ENCODE data around the gene RMND5B.
"Not testable (repeated sequence)": the region's sequence is repeated elsewhere in the genome, so short reads cannot be mapped to it uniquely, and the experiment has no call there.

The RMND5B gene

DNA sequence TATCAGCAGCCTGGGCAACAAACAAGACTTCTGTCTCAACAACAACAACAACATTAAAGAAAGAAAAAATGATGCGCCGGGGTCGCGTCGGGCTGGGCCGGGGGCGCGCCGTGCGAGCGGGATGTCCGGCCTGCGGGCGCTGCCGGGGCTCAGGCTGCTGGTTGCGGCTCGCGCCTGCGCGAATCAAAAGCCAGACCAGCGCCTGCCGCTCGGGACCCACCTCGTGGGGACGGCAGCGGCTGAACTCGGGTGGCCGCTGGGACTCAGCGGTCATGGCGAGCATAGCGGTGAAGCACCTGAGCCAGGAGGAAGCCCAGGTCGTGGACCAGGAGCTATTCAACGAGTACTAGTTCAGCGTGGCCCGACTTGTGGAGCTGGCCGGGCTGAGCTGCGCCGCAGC is 34.8 kb downstream of the RMND5B start:
- peak; percentile 38 for DNase-seq

DNA sequence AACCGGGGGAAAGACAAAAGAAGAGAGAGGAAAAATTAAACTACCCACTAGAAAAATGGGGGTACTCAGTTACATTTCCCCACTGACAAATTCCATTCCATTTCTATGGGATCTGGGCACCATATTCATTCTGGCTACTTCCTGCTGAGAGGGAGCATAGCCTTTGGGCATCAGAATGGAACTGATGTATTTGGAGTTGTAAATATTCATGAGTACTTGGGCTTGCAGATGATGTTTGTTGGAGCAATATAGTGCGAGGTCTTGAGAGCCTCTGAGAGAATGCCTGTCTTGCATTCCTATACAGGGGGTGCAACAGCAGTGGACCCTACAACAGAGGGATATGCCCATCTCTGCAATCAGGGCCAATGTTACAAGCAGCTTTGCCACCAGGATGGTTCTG is 39.6 kb downstream of the RMND5B start:
- no peak for DNase-seq

GRCh38 chr5:178174456-178174855 is 43.6 kb downstream of the RMND5B start:
- no peak for DNase-seq

DNA sequence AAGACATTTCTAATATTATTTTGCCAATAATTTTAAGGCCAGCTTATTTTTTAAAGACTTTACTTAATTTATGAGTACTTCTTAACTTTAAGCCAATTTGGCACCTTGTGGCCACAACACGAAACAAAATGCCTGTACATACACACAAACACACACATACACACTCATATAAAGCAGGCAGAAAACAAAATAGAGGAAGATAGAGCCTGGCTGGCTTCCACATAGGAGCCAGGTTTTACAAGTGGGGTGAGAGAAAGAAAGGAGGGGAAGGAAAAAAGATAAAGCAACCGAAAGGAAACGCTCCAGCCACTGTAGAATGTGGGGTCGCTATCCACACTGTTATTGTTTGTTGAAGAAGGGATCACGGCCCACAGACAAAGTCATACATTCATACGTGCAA is 46.0 kb downstream of the RMND5B start:
- no peak for DNase-seq

DNA sequence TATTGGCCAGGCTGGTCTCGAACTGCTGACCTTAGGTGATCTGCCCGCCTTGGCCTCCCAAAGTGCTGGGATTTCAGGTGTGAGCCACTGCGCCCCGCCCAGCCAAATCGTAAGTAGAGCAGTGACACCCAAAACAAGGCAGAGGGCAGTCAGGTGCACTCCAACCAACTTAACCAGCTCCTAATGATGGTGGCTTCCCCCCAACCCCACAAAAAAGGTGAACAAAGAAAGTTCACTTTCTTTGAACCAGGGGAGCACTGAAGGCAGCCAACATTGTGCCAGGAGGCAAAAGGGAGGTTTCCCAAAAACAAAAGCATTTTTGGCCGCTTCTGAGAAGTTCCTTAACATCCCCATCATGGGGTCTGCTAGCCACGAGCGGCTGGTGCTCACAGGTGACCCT is 46.8 kb downstream of the RMND5B start:
- DNase-seq, result no peak

DNA sequence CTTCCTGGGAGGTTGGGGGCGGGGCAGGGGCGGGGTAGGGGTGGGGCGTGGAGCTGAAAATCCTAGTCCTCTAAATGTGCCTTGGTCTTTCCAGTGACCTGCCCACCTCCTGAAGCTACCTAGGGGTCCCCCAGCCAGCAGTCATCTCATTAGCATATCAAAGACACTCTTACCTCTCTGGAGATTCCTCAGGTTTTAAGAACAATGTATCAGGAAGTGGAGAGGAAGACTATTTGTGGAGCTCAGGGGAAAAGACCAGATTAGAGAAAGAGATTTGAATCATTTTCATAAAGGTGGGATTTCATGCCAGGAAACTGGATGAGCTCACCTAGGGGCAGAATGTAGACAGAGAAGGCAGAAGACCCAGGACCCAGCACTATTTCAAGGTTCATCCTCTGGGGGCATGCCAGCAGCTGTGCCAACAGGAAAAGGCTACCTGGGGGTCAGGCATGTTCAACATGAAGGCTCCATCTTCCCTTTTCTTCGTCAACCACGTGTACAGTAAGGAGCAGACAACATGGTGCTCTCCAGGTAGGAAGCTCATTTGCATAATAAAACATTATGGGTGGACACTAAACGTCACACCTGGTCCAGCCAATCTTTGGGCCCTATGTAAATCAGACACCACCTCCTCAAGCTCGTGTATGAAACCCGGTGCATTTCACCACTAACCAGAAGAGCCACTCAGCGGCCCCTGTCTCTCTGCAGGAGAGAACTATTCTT is 49.5 kb downstream of the RMND5B start:
- DNase-seq, result no peak

DNA sequence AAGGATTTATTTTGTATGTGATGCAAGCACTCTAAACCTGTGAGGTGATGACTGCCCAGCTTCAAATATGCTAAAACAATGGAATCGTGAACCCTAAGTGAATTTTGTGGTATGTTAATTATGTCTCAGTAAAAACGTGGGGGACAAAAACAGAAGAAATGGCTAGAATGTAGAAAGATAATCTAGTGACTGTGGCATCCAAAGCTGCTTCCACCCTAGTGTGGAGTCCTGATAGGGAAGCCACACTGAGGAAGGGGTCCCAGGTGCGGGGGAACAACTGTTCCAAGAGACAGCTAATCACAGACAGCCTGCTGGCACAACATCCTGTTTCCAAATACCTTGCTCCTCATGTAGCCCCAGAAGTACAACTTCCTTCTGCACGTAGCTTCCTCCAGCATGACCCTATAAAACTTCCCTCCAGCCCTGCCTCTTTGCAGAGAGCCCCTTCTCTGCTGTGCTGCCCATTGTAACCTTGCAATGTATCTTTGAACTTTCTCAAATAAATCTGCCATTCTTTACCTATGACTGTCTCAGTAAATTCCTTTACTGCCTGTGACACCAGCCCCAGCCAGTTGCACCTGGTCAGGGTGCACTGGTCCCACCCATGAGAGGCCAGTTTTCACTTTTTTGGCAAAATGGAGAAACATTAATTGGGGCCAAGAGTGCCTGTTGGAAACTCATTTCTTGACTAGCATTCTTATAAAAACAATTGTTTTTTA is 51.5 kb downstream of the RMND5B start:
- no peak for DNase-seq

GRCh38 chr5:178186427-178186826 is 55.6 kb downstream of the RMND5B start:
- DNase-seq, result no peak

GRCh38 chr5:178187014-178187413 is 56.2 kb downstream of the RMND5B start, which contains the start of gene GMCL2:
TSS of gene GMCL2 (minus strand) at chr5:178187371. CDS start at chr5:178187299, 72 bp downstream.
- no peak for DNase-seq

- no peak for DNase-seq
These were observed 58.6 kb downstream of the RMND5B start for GRCh38 chr5:178189433-178189832.

GRCh38 chr5:178191661-178192060 is 60.8 kb downstream of the RMND5B start:
- DNase-seq, result no peak

DNA sequence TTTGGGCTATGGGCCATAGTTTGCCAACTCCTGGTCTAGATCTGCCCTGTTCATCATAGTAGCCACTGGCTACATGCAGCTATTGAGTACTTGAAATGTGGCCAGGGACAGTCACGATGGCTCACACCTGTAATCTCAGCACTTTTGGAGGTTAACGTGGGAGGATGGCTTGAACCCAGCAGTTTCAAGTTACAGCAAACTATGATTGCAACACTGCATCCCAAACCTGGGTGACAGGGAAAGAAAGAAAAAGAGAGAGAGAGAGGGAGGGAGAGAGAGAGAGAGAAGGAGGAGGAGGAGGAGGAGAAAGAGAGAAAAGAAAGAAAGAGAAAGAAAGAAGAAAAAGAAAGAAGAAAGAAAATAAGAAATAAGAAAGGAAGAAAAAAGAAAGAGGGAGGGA is 61.4 kb downstream of the RMND5B start:
- no peak for DNase-seq

- no peak for DNase-seq
These were observed 62.0 kb downstream of the RMND5B start for GRCh38 chr5:178192787-178193186.

DNA sequence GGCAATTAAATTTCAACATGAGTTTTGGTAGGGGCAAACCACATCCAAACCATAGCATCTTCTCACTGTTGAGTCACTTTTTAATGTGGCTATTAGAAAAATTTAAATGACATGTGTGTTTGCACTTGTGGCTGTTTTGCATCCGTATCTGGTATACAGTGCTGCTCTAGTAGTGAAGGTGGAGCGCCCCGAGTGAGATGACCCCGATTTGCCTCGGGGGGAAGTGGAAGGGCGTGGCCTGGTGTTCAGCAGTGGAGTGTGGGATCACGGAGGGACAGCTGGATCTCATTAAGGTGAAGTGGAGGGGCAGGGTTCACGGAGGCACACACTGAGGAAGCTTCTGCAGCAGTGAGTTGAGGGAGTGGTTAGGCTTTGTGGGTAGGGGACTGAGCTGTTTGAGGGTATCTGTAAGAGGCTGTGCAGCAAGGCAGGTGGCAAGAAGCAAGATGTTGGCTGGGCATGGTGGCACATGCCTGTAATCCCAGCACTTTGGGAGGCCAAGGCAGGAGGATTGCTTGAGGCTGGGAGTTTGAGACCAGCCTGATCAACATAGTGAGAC is 62.5 kb downstream of the RMND5B start:
- no peak for DNase-seq

- no peak for DNase-seq
These were observed 63.2 kb downstream of the RMND5B start for GRCh38 chr5:178194026-178194425.

- no peak for DNase-seq
These were observed 65.5 kb downstream of the RMND5B start for GRCh38 chr5:178196281-178196812.

DNA sequence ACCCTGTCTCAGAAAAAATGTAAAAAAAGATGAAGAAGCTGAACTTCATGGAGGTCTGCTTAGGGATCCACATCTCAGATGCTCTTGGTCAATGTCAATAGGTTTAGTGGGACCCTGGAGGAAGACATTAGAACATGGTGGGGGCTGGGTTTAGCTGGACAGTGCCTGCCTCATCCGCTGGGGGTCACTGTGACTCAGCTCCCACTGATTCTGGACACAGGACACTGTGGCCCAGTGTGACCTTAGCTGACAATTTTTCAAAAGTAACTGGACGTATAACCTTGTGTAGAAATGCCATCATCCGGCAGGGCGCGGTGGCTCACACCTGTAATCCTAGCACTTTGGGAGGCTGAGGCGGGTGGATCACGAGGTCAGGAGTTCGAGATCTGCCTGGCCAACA is 66.2 kb downstream of the RMND5B start:
- DNase-seq, result no peak

GRCh38 chr5:178198151-178198550 is 67.3 kb downstream of the RMND5B start:
- DNase-seq, result not testable (repeated sequence)

- DNase-seq, result no peak
These were observed 67.9 kb downstream of the RMND5B start for GRCh38 chr5:178198706-178199105.

GRCh38 chr5:178199581-178200434 is 69.0 kb downstream of the RMND5B start:
- DNase-seq, result no peak

Measured in right kidney (tissue), 1 donor.